Heart left ventricle (tissue), 16 donors: Measurements from ENCODE around the gene ADAM8. TPM values are rescaled to one million over a fixed set of nuclear protein-coding genes. Genes with fewer than 3 reads are reported as not detected.

ENCODE experiments used
- ATAC-seq, 4 donors: fragments of 200-7000 bp; cut with Tn5 transposase; one replicate each; pipeline ENCODE4 v1.9.1; 2020 to 2022; ENCODE audit warnings: moderate library complexity in 4 of 4, mild to moderate bottlenecking in 3 of 4, moderate number of reproducible peaks in 1 of 4
- DNase-seq, 5 donors: peaks; one replicate each; pipeline ENCODE4 v3.0.0-alpha.2; 2020
- H3K27ac ChIP-seq, 12 donors: fragments of 200-600 bp; sonication (generic) in 4 of 12; one replicate each; pipeline versions ENCODE4 v1.5.0 to v1.8.0; 2016 to 2022; ENCODE audit warnings: mild to moderate bottlenecking in 2 of 12
- H3K27me3 ChIP-seq, 9 donors: fragments of 200-600 bp; sonication (generic) in 2 of 9; one replicate each; pipeline versions ENCODE4 v1.5.1 to v1.8.0; 2016 to 2022; ENCODE audit warnings: mild to moderate bottlenecking in 3 of 9
- H3K36me3 ChIP-seq, 9 donors: fragments of 200-600 bp; sonication (generic) in 2 of 9; one replicate each; pipeline versions ENCODE4 v1.5.0 to v1.8.0; 2018 to 2022; ENCODE audit warnings: mild to moderate bottlenecking in 2 of 9
- H3K4me1 ChIP-seq, 12 donors: fragments of 200-600 bp; sonication (generic) in 4 of 12; one replicate each; pipeline versions ENCODE4 v1.5.0 to v1.8.0; 2016 to 2022; ENCODE audit warnings: mild to moderate bottlenecking in 3 of 12
- H3K4me3 ChIP-seq, 12 donors: fragments of 200-600 bp; sonication (generic) in 4 of 12; one replicate each; pipeline versions ENCODE4 v1.5.0 to v1.8.0; 2017 to 2022; ENCODE audit warnings: mild to moderate bottlenecking in 9 of 12, moderate library complexity in 4 of 12
- H3K9me3 ChIP-seq, 12 donors: fragments of 200-600 bp; sonication (generic) in 4 of 12; one replicate each; pipeline versions ENCODE4 v1.5.0 to v1.8.0; 2016 to 2022; ENCODE audit warnings: mild to moderate bottlenecking in 1 of 12
- POLR2A ChIP-seq, 2 donors: fragments of 450-650 bp; IDR thresholded peaks; one replicate each; pipeline ENCODE4 v1.6.1; 2017; ENCODE audit warnings: antibody characterized with exemption in 2 of 2, mild to moderate bottlenecking in 2 of 2, moderate library complexity in 2 of 2
- WGBS, 4 donors: extraction: QIAGEN DNeasy Blood & Tissue Kit in 2 of 4; methylation state at CpG; one replicate each; pipeline versions ENCODE4 v1.1.5 to v1.1.7; 2013 to 2018; 5-methylcytosine and 5-hydroxymethylcytosine counted together
- intact Hi-C, 10 donors: fragments of 100-400 bp; cut with DNase I; formaldehyde crosslinking; loops; one replicate each; pipeline versions ENCODE4 v1.11.1 to v1.14.2; 2022
- polyA plus RNA-seq, 2 donors: library from polyadenylated mRNA; stranded (reverse); fragments of 200-250 nt; gene quantifications; one replicate each; pipeline ENCODE4 v1.2.3, GENCODE V29; 2013
- total RNA-seq, 9 donors: library from RNA; depleted of rRNA in 2 of 9; stranded (reverse); fragments of >200 nt in 2 of 9; fragmentation: NEBNext Ultra II Directional in 3 of 9; extraction: Animal tissue kit (Norgen Biotek cat#: 25700) in 3 of 9; gene quantifications; one replicate each; pipeline versions ENCODE4 v1.1.0 to v1.2.4, GENCODE V29; 2016 to 2023
- TF ChIP-seq, protein P1 (sequence below), 12 donors: fragments of 200-600 bp; sonication (generic) in 4 of 12; IDR thresholded peaks; one replicate each; pipeline versions ENCODE4 v1.5.0 to v1.8.0; 2018 to 2022; ENCODE audit warnings: antibody characterized with exemption in 12 of 12, mild to moderate bottlenecking in 5 of 12
- donor health status: ischemic (EF 13 %, LVEDD 7.1; RV severe dilation, severe dysfunction).
- donor health status: healthy with polysubstance abuse.
- donor health status: DM: no; HTN: yes; CAD: no.
- donor health status: DM: no; HTN: no; CAD: no.
- donor health status: ischemic (EF 25% LVEDD 6.9; RV normal size, moderate dysfunction).
- donor health status: ischemic (EF 25% LVEDD 5.7; RV mildly dilated, moderate dysfunction).
- donor health status: healthy.
- donor health status: DM: yes; HTN: yes; CAD: no.
- donor health status: ischemic (EF 35%, LVEDD 5.7; RV mildly dilated, moderate dysfunction).
- donor health status: nonischemic (EF 11% LVEDD 7.7; RV severe dilation, severe dysfunction).
- donor health status: DM: yes; HTN: yes; CAD: no.
- donor health status: PGD.
- donor health status: ischemic (EF 29% LVEDD 5.4; RV normal size, mild dysfunction).
- donor health status: nonischemic (EF 23%, LVEDD 6.1; RV moderate dilation, normal function).

Gene ADAM8
- total and polyA plus RNA-seq, 11 donors: 0.50 to 10.3 (median 1.6) TPM

DNA sequence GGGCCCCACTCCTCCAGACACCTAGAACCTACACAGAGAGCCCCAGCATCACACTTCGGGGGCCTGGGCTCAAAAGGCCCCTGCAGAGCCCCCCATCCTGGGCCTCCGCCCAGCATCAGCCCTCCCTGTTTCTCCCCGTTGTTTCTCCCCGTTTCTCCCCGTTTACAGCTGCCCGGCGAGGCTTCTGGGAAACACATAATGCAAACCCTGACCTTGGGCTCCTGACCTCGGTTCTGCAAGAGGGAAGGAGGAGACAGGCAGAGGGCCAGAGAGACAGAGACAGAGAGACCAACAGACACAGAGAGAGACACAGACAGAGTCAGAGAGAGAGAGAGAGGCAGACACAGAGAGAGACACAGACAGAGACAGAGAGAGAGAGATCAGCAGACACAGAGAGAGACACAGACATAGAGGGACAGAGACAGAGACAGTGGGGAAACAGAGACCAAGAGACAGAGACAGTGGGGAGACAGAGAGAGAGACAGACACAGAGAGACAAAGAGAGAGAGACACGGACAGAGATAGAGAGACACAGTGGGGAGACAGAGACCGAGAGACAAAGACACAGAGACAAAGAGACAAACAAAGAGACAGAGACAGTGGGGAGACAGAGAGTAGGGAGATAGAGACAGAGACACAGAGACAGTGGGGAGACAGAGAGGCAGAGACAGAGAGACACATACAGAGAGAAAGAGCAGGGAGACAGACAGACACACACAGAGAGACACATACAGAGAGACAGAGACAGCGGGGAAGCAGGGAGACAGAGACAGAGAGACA is 26.5 kb downstream of the ADAM8 start:
- ATAC-seq (no peak), DNase-seq (no peak)
- Histone ChIP-seq H3K27ac (no peak overlapping the region), H3K27me3 (peaks cover 0 to 48% (median 22%) of the 10 kb centered on the region in 9 donors), H3K4me3 (no peak overlapping the region), H3K36me3 (no peaks in the 10 kb centered on the region), H3K4me1 (peaks cover 0 to 12% (median 0%) of the 10 kb centered on the region in 12 donors), H3K9me3 (no peaks in the 10 kb centered on the region)
- TF ChIP-seq, protein P1, sequence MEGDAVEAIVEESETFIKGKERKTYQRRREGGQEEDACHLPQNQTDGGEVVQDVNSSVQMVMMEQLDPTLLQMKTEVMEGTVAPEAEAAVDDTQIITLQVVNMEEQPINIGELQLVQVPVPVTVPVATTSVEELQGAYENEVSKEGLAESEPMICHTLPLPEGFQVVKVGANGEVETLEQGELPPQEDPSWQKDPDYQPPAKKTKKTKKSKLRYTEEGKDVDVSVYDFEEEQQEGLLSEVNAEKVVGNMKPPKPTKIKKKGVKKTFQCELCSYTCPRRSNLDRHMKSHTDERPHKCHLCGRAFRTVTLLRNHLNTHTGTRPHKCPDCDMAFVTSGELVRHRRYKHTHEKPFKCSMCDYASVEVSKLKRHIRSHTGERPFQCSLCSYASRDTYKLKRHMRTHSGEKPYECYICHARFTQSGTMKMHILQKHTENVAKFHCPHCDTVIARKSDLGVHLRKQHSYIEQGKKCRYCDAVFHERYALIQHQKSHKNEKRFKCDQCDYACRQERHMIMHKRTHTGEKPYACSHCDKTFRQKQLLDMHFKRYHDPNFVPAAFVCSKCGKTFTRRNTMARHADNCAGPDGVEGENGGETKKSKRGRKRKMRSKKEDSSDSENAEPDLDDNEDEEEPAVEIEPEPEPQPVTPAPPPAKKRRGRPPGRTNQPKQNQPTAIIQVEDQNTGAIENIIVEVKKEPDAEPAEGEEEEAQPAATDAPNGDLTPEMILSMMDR (IDR thresholded peaks at IDR 0.05): no peak
- TF ChIP-seq POLR2A (IDR thresholded peaks at IDR 0.05): no peak
- intact Hi-C loops: no loop called here
- 50 to 71% (median 58%) methylated on average over 11 of the region's 11 CpGs for WGBS, 4 donors

DNA sequence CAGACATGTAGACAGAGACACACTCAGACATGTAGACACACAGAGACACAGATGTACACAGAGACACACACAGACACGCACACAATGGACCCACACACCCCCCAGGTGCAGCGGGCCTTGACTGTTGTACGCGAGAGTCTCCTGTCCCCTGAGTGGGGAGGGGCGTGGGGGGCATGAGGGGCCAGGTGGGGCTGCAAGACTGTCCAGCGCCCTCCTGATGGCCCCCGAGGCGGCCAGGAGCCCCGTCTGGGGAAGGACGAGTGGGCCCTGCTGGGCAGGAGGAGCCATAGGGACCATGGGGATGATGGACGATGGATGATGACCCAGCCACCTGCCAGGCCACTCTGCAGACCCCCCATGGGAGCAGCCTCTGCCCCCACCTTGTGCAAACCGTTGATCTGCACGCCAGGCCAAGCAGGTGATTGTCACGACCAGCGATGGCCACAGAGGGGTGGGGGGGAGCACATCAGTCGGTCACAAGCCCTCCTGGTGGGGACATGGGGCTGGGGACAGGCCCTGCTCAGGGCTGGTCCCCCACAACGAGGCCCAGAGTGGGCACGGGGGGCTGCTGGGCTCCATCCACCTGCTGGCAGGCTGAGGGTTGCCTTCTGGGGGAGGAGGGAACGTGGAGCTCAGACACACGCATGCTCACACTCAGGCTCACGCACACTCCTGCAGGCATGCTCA is 27.4 kb downstream of the ADAM8 start:
- Histone ChIP-seq H3K27me3 (peaks cover 0 to 55% (median 27%) of the 10 kb centered on the region in 9 donors), H3K27ac (no peak overlapping the region), H3K36me3 (no peaks in the 10 kb centered on the region), H3K4me1 (peaks cover 0 to 12% (median 0%) of the 10 kb centered on the region in 12 donors), H3K9me3 (no peaks in the 10 kb centered on the region), H3K4me3 (no peak overlapping the region)
- ATAC-seq: no peak
- no peak for DNase-seq
- intact Hi-C loops: no loop called here
- TF ChIP-seq, protein P1 (IDR thresholded peaks at IDR 0.05): no peak
- no peak for TF ChIP-seq POLR2A (IDR thresholded peaks at IDR 0.05)
- WGBS, 4 donors: 63 to 78% (median 69%) methylated on average over 18 to 21 of the region's 21 CpGs

DNA sequence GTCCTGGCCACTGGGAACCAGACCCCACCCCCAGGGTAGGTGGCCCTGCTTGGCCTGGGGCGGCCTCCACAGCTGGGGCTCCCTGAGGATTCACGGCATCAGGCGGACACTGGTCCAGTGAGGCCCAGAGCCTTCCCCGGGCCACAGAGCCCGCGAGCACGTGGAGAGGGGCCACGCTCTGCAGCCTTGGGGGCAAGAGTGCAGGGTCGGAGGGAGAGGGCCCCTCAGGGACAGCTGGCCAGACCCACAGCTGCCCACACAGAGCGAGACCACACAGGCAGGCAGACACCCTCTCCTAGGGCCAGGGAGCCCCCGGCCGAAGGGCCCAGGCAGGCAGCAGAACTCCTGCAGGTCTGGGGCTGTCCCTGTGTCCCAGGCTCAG is 28.3 kb downstream of the ADAM8 start:
- Histone ChIP-seq H3K36me3 (no peaks in the 10 kb centered on the region), H3K27ac (no peak overlapping the region), H3K4me3 (no peak overlapping the region), H3K4me1 (peaks cover 0 to 8% (median 0%) of the 10 kb centered on the region in 12 donors), H3K27me3 (peaks cover 0 to 64% (median 27%) of the 10 kb centered on the region in 9 donors), H3K9me3 (no peaks in the 10 kb centered on the region)
- intact Hi-C loops: no loop called here
- DNase-seq (no peak), ATAC-seq (no peak)
- TF ChIP-seq, protein P1 (IDR thresholded peaks at IDR 0.05): no peak
- TF ChIP-seq POLR2A (IDR thresholded peaks at IDR 0.05): no peak
- WGBS, 4 donors: 81 to 100% (median 86%) methylated on average over 1 to 12 of the region's 12 CpGs

- DNase-seq (no peak), ATAC-seq (no peak)
- Histone ChIP-seq H3K27ac (no peak overlapping the region), H3K4me3 (no peak overlapping the region), H3K9me3 (no peaks in the 10 kb centered on the region), H3K27me3 (peaks cover 0 to 70% (median 27%) of the 10 kb centered on the region in 9 donors), H3K36me3 (no peaks in the 10 kb centered on the region), H3K4me1 (peaks cover 0 to 8% (median 0%) of the 10 kb centered on the region in 12 donors)
- intact Hi-C loops: no loop called here
- TF ChIP-seq, protein P1 (IDR thresholded peaks at IDR 0.05): no peak
- no peak for TF ChIP-seq POLR2A (IDR thresholded peaks at IDR 0.05)
- 45 to 64% (median 58%) methylated on average over 12 to 36 of the region's 36 CpGs for WGBS, 4 donors
Observed at GRCh38 chr10:133247681-133248333, 28.9 kb downstream of the ADAM8 start.
